ENCODE measurements around the gene ARMC2.

The ARMC2 gene

DNA sequence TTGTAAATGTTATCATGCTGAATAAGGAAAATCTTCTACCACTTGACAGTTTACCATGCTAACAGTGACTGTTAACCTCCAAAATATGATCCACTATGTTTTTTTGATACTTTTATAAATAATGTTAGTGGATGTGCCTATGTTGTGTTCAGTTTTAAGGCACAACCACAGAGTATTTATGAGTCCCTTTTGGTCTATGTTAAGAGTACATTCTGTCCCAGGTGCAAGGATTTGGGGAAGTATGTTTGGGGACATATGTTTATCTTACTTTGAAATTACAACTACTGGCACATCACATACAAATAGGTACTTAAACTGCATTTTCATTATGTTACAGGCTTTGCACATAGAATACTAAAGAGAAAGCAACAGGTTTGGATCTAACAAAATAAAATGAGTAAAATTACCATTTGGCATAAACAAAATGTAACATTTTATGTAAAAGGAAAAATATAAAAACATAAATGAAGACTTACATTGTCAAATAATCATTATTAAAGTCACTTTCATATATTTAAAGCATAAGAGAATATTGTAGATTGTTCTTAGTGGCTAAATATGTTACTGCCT lies 175.2 kb downstream of the ARMC2 start:
- H3K4me1 ChIP-seq (ENCODE audit: insufficient read depth, low read length): no peaks in the 10 kb centered on the region
- no peaks in the 10 kb centered on the region for H3K36me3 ChIP-seq (ENCODE audit: insufficient read depth, low read length)
- H3K9me3 ChIP-seq (ENCODE audit: control insufficient read depth, insufficient read depth, low read length): no peaks in the 10 kb centered on the region
- H3K9ac ChIP-seq (ENCODE audit: low read depth, low read length): no peak overlapping the region

Data from ES-I3 (cell line).